Lower leg skin (tissue), 3 donors: ENCODE measurements around the gene PPP1R14C.

Experiments
- CTCF ChIP-seq, 3 donors: fragments of 450-650 bp; IDR thresholded peaks; one replicate each; pipeline ENCODE4 v1.5.1; 2016; ENCODE audit warnings: antibody characterized with exemption in 3 of 3, mild to moderate bottlenecking in 3 of 3, moderate library complexity in 2 of 3
- POLR2A ChIP-seq, 2 donors: fragments of 450-650 bp; IDR thresholded peaks; one replicate each; pipeline ENCODE4 v1.6.1; 2016 to 2017; ENCODE audit warnings: antibody characterized with exemption in 2 of 2, mild to moderate bottlenecking in 1 of 2, moderate library complexity in 1 of 2

GRCh38 chr6:150196942-150197745 lies 54.3 kb downstream of the PPP1R14C start:
- no peak for TF ChIP-seq CTCF (IDR thresholded peaks at IDR 0.05)
- no peak for TF ChIP-seq POLR2A (IDR thresholded peaks at IDR 0.05)
